OCI-LY3 (cell line): ENCODE measurements around the gene MS4A15.

Experiments
- CTCF ChIP-seq: fragments of 200-600, 300-600 bp; sonication (generic); IDR thresholded peaks from 2 replicates; pipeline ENCODE4 v1.5.1; 2014; ENCODE audit warnings: antibody characterized with exemption, low read length, low read depth
- EZH2phosphoT487 ChIP-seq: fragments of 200-600 bp; shearing (Covaris generic); IDR thresholded peaks from 2 replicates; pipeline ENCODE4 v1.6.1; 2018; ENCODE audit warnings: antibody characterized with exemption, mixed run types, low read depth

DNA sequence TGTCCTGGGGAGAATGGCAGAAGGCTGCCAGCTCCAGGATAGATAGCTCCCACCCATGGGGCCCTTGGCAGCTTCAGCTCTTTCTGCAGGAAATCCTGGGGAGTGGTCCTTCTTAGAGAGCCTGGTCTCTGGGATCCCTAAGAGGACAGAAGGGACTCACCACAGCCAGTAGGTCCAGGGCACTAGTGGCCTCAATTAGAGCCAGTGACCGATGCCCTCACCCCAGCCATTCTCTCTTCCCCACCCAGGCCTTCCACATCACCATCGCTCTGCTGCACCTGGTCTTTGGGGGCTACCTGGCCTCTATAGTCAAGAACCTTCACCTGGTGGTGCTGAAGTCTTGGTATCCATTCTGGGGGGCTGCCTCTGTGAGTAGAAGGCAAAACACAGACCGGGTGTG, 34.1 kb downstream of the MS4A15 start:
- TF ChIP-seq CTCF = no peak
- TF ChIP-seq EZH2phosphoT487 = no peak
